Activated CD4-positive, CD25-positive, alpha-beta regulatory T cell treated with anti-CD3 and anti-CD28 coated beads, Interleukin-2, amount 50 U/mL, for 24 hours (primary cell): Measurements from ENCODE around the gene SLC2A6.

ENCODE experiments used
- ATAC-seq, 2 donors: fragments of 150-1000 bp; cut with Tn5 transposase; one replicate each; pipeline ENCODE4 v1.10.0; 2021; ENCODE audit warnings: mild to moderate bottlenecking in 1 of 2, moderate library complexity in 1 of 2

Gene SLC2A6

DNA sequence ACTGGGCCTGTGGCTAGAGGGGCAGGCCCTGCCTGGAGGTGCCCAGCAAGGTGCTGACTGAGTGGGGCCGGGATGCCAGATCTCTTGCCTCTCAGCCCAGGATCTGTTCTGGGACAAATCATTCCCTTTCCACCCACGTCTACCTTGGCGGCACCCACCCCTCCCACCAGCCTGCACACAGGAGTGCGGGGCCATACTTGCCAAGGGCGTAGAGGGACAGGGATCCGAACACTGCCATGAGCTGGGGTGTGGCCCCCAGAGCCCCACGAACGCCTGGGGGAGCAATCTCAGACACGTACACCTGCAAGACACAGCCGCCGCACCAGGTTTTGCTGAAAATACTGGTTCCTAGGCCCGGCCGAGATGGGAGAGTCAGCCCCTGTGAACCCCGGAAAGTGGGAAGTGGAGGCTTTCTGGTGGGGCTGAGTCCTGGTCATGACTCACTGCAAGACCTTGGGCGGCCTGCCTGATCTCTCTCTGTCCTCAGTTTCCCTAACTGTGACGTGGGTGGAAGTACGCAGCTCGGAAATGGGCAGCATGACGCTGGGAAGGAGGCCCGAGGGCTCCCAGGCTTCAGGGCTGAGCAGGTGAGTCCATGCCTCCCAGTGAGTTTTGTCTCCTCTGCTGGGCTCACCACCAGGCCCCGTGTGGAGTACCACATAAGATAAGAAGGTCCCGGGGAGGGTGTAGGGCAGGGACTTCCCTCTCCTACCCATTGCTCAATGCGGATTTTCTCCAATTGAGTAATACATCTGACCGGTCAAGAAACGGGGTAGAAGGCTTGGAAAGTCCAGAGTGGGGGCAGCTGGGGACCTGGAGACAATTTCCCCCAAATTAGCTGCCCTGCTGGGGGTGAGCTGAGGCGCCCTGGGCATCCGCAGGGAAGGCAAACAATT, 2.6 kb downstream of the SLC2A6 start:
- ATAC-seq: no peak

DNA sequence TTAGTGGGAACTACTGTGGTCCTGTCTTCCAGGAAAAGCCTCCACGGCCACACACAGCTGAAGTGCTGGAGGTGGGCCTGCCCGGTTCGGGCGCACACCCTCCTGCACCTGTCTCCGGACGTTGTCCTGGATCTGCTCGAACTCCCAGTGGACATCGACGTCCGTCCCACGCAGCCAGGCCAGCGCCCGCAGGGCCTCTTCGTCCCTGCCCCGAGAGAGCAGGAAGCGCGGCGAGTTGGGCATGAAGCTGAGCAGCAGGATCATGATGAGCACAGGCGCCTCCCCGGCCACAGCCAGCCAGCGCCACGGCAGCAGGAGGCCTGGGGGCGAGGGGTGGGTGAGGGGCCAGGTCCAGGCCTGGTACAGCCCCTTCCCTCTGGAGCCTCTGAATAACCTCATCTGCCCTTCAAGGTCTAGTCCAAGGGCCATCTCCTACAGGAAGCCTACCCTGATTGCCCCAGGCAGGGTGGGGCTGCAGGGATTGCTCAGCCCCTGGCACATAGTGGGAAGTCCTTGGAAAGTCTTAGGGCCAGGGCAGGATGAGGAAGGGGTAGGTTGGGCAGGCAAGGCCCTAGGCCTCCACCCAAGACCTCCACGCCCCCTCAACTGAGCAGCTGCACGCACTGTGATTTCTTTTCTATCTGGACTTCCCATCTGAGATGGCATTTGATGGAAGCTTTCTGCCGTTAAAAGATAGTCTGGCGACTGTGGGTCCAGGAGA, 3.4 kb downstream of the SLC2A6 start:
- ATAC-seq: no peak

DNA sequence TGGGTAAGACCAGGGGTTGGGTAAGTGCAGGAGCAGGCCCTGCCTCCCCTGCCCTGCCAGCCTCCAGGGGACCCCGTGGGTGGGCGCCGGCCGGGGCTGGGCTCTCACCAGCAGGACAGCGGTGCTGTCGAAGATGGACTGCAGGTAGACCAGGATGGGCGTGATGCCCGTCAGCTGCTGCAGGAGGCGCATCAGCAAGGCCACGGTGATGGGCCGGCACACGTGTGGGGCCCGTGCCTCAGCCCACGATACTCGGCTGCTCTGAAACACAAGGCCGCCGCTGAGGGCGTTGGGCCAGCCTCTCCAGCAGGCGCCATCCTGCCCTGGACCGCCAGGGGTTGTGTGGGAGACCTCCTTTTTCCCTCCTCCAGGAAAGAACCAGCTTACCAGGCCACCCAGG, 4.0 kb downstream of the SLC2A6 start:
- no peak for ATAC-seq

DNA sequence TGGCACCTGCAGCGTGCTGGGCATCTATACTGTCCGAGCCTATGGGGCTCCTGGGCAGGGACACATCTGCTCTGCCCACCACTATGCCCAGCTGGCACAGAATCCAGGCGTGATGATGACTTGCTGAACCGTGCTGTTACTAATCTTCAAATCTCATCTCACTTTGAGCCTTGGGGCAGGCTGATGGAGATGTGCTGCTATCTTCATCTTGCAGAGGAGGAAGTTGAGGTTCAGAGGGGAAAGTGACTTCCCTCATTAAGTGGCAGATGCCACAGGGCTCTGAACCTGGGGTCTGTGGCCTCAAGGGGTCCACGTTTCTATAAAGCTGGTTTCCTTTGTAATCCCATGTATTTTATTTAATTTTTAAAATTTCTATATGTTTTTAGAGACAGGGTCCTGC, 4.7 kb downstream of the SLC2A6 start:
- no peak for ATAC-seq

DNA sequence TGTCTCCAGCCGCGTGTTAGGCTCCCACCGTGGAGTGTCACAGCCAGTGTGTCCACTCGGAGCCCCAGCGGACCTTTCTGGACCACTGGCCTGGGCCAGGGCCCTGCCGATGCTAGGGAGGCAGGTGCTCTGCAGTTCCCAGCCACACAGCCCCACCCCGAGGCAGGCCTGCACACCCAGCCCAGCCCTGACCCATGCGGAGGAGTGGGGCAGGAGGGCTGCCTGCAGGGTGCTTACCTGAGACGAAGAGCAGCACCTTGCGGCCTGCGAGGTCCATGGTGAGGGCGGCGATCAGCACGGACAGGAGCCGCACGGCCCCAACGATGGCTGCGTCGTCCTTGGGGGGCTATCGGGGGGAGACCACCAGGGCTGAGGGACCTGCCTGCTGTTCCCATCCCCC, 5.2 kb downstream of the SLC2A6 start:
- no peak for ATAC-seq

DNA sequence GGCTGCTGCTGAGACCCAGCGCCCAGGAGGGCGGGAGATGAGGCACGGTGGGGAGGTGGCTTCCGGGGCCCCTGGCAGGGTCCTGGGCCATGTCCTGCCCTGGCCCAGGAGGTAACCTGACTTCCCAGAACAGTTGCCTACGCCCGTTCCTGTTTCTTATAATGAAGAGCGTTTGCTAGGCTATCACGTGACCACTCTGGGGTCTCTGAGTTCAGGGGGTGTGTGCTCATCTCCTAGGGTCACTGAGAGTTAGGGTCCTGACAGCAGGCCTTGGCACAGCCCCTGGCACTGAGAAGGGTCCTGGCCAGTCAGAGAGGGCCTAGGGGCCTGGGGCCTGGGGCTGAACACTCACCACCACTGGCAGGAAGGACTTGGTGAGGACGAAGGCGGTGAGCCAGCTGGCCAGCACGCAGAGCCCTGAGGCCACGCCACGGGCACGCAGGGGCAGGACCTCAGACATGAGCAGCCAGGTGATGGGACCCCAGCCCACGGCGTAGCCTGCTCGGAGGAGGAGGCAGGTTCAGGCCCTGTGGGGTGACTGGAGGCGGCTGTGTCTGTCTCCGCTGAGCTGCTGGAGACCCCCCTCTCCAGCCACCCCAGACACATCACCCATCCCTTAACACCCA, 6.0 kb downstream of the SLC2A6 start:
- ATAC-seq: no peak

DNA sequence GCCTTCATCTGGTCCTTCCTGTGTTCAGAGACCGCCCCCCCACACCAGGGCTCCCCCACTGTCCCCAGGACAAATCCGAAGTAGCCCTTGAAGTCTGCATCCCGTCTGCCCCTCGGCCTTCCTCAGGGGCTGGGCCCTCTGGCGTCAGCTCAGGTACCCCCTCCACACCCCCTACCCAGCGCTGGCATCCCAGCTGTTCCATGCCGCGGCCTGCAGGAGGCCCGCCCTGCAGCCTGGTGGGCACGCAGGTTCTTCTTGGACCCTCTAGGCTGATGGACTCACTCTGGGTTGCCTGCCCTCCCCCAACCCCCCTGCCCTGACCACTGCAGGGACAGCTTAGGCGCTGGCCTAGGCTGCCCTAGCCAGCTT, 6.6 kb downstream of the SLC2A6 start:
- no peak for ATAC-seq

DNA sequence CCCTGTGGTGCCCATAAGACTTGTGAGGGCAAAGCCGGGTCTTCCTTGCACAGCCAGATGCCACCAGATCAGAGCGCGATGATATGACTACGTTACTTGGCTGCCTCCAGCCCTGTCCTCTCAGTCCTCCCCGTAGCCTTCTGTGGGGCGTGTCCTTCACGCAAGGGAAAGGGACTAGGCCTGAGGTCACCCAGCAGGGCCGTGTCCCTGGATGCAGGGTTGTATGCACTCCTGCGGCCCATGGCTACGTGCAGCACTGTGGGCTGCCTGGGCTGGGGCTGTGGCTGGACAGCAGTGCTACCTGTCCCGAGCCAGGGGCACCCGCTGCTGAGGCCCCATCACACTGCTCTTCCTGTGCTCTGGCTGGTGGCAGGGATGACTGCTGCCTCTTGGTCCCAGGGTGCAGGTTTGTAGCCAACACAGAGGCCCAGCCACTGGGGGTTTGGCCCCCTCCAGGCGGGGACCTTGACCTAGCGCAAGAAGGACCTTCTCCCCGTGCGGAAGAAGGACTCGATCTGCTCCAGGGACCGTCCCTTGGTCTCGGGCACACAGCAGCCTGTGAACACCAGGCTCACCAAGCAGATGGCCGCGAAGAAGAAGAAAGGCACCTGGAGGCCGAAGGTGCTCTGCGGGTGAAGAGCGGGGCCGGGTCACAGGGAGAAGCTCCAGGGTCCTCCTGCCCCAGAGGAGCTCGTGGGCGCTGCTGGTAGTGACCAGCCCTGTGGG, 7.2 kb downstream of the SLC2A6 start:
- no peak for ATAC-seq

DNA sequence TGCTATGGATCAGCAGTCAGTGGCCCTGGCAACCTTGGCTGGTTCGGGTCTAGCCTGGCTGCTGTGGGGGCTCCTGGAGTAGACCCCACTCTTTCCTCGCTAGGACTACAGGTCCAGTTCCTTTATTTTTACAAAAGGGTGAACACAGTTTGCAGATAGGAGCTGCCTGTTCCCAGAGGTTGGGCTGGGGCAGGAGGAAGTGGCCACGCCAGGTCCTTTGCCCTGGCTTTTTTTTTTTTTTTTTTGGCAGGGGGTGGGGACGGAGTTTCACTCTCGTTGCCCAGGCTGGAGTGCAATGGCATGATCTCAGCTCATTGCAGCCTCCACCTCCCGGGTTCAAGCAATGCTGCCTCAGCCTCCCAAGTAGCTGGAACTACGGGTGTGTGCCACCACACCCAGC, 7.9 kb downstream of the SLC2A6 start:
- no peak for ATAC-seq

DNA sequence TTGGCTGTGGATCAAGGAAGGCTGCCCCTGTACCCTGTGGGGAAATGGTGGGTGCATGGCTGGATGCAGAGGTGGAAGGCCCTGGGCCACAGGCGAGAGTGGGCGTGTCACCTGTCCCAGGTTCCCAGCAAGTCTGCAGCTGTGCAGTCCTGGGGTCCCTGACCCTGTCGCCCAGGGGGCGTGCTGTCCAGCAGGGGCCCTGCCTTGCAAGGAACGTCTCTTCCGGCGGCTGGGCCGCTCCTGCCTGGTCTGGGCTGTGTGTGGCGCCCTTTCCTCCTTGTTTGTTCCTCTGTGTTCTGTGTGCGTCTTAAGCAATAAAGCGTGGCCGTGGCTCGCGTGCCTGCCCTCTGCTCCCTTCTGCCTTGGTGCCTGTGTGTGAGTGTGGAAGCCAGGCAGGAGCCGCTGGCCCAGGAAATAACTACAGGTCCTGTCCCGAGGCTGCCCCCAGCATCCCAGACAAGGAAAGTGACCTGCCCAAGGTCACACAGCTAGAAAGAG, 8.4 kb downstream of the SLC2A6 start:
- ATAC-seq: no peak

DNA sequence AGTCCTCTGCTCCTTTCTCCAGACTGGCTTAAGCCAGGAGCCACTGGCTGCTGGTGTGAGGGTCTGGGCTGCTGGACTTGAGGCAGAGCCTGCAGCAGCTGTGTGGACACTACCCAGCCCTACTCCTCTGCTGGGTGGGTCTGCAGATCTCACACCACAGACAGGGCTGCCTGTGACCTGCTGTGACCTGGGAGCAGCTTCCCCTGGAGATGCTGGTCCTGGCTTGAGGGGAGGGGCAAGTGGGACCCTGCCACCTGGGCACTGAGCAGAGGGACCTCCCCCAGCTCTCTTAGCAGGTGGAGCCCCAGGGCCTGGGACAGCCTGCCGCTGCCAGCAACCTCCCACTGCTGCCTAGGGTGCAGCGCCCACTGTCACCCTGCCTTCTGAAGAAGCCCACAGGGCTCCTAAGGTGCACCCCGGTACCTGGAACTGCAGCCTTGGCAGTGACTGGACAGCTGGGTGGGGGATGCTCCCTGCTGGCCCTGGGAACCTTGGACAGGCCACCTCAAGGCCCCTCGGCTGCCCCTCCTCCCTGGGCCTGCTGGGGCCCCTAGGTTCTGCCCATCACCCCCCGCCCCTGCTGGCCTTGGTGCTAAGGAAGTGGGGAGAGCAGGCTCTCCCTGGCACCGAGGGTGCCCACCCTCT, 10.0 kb downstream of the SLC2A6 start:
- no peak for ATAC-seq

DNA sequence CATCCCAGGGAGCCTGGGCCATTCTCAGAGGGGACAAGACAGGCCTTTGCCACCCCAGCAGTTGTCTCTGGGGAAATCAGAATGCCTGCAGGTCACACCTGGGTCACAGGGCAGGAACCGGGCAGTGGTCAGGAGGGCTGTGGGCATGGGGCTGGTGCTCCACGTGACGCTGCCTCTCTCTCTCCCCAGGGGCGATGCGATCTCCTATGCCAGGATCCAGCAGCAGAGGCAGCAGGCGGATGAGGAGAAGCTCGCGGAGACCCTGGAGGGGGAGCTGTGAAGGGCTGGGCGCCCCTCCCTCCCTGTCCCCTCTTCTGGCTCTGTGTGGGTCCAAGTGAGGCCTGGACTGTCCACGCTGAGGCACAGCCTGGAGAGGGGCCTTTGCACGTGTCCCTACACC, 10.5 kb downstream of the SLC2A6 start:
- no peak for ATAC-seq

DNA sequence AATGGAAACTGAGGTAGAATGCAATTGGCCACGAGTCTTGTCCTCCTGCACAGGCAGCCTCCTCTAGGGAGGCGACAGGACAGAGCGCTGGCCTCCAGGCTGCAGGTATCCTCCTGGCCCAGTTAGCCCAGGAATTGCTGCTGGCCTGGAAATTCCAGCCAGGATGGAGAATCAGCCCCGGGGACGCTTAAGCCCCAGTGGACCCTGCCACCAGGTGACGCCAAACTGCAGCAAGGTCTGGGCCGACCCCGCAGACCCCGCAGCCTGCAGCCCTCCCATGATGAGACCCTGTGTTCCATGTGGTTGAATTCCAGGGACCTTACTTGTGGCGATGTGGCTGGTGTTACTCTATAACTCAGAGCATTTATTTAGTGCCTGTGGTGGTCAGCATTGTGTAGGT, 11.8 kb downstream of the SLC2A6 start:
- no peak for ATAC-seq

DNA sequence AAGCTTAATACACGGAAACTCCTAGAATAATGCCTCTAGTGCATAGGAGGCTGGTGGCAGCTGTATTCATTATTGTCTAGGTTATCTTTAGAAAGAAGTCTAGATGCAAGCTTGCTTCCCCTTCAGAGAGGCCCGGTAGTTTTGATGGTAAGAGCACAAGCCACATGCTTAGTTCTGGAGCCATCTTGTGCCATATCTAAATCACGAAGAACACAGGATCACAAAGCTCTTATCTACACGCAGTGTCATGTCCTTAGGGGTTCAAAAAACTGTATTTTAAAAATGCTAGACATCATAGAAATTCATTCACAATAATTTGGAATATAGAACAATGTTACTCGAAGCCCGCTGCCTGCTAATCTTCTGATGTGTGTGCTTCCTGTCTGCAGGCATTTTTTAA, 12.9 kb downstream of the SLC2A6 start:
- no peak for ATAC-seq

DNA sequence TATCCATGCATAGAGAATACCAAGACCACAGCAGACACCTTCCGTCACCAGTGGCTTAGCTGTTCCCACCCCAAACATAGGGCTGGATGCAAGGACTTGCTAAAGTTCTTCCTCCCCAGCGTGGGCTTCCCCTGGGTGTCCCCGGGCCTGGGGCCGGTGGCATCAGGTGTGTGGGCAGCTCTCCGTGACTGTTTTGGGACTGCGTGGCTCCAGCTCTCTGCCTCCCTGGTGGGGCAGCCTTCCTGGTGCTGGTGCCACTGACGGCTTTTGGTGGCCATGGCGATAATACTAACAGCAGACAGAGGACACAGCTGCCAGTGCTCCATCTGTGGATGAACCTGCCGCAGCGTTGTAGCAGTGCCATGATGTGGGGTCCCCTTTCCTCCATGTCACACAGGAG, 14.3 kb downstream of the SLC2A6 start:
- ATAC-seq: no peak

DNA sequence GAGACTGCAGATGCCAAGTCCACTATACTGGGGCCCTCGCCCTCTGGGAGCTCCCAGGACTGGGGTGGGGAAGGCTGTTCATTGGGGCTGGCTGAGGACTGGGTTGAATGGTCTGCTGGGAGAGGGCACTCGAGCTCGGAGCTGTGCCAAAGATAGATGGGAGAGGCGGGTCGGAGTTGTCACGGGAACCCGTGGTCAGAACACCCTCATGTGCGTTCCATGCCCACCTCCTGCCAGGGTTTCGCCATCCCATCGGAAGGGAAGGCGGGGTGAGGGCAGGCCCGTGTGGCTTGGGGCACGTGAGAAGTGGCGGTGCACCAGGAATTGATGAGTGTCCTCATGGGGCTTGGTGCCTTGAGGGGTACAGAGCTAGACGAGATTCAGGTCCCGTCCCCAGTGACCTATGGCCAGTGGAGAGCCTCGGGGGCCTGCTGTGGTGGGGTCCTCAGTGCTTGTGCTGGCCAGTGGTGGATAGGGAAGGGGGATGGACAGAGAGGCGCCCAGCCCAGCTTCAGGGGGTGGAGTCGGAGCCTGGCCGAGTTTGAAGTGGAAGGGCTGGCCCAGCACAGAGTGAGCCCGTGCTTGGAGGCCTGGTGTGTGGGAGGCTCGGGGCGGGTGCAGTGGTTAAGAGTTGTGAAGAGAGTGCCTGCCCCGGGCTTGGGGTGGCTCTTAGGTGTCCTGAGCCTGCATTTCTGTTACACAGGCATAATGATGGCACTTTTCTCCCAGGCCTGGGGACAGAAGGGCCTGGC, 14.9 kb downstream of the SLC2A6 start:
- no peak for ATAC-seq

DNA sequence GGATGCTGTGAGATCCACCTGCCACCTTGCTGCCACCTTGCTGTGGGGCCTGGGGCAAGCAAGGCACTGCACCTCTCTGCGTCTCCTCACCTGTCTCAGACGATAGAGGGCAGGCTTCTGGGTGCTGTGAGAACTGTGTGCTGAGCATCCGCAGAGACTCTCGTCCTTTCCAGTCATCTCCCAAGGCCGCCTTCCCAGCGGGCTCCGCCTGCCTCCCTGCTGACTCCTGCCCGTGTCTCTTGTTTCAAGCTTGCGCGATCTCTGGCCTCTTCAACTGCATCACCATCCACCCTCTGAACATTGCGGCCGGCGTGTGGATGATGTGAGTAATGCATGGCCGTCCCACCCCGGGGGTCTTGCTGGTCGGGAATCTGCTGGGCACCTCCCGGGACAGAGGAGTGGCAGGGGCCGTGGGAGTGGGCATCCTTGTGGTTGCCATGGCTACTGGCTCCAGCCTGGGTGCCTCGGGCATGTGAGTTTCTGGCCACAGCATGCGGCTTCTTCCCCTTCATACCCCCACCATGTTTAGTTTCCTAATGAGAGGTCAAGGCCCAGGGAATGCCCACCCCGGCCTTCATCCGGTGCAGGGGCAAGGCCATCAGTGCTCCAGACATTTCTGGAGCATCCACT, 15.6 kb downstream of the SLC2A6 start:
- ATAC-seq: no peak

DNA sequence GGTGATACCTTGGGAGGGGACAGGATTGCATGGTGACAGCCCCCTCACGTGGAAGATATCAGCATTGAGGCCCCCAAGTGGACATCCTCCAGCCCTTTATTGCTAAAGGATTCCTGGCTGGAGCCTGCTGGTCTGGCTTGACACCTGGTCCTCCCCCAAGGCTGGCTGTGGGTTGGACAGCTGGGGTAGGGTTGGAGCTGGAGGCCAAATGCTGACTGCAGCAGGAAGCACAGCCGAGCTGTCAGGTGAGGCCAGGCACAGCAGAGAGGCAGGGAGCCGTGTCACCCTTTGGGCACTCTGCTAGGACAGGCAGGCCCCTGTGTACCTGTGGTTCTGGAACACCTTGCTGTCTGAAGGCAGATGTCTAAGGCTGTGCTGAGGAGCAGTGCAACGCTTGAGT, 16.9 kb downstream of the SLC2A6 start:
- ATAC-seq: no peak

DNA sequence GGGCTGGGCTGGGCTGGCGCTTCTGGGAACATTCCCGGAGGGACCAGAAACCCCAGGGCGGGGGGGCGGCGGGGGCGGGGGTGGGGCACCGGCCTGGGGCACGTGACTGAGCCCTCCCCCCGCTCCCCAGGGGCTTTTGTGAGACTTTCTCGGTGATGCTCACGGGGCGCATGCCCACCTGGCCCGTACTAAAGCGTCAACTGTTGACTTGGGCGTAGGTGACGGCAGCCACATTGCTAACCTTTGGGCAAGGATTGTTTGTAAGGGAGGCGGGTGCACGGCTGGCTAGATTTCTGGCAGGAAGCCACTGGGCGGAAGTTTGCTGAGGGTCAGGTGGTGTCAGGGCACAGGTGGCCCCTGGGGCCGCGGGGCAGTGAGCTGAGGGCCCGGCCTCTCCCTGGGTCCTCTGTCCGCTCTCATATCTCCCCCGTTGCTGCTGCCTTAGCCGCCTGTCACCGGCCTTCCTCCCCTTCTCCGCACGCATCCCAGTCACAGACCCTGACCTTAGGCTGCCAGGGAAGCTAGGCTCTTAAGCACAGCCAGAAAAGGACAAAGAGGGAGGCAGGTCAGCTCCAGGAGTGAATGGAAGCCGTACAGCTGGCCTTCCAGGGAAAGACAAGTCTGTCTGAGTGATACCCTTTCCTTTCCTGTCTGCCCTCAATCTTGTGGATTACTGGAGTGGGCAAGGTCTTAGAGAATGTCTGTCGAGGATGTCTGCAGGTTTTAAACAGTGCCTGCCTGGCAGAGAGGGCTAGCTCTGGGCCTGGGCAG, 18.3 kb downstream of the SLC2A6 start:
- no peak for ATAC-seq
